ENCODE results near the gene SLX1A.
"Not testable (repeated sequence)": the region's sequence is repeated elsewhere in the genome, so short reads cannot be mapped to it uniquely, and the experiment has no call there.

SLX1A gene

DNA sequence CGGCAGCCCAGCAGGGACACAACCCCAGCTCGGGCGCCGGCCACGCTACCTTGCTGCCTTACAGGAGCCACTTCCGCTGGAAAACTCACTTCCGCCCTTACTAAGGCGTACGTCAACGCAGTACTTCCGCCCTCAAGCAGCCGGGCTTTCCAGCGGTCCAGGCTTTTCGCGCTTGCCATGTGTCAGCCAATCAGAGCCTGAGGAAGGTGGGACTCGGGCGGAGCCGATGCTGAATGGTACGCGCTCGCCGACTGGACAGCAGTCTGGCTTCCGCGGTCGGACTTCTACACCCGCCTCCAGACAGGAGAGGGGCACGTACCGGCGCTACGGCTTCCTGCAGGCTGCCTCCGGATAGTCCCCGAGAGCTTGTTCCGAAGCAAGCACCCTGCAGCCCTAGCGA is at the start of gene SLX1A, which contains the start of gene BOLA2B:
TSS of gene SLX1A (plus strand) at position 261 of the 400 bp plus-strand sequence. CDS start 210 bp downstream, outside the sequence.
TSS of gene BOLA2B (minus strand) at position 52 of the 400 bp plus-strand sequence. CDS start 71 bp downstream, outside the sequence.
- not testable (repeated sequence) for DNase-seq (ENCODE audit: low spot score)

DNA sequence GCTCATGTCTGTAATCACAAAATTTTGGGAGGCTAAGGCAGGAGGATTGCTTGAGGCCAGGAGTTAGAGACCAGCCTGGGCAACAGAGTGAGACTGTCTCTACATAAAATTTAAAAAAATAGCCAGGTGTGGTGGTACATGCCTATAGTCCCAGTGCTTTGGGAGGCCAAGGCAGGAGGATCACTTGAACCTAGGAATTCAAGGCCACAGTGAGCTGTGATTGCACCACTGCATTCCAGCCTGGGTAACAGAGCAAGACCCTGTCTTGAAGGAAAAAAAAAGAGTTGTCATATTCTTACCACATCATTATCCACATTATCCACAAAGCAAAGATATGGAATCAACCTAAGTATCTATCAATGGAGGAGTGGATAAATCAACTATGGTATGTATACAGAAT is 49.7 kb upstream of the SLX1A start:
- no peak for DNase-seq (ENCODE audit: low spot score)

DNA sequence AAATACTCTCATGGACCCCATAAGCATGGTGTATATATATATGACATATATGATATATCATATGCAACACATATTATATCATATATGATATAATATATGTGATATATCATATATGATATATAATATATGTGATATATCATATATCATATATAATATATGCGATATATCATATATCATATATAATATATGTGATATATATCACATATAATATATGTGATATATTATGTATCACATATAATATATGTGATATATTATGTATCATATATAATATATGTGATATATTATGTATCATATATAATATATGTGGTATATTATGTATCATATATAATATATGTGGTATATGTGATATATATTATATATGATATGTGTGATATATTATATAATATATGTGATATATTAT is 48.8 kb upstream of the SLX1A start:
- no peak for DNase-seq (ENCODE audit: low spot score)

DNA sequence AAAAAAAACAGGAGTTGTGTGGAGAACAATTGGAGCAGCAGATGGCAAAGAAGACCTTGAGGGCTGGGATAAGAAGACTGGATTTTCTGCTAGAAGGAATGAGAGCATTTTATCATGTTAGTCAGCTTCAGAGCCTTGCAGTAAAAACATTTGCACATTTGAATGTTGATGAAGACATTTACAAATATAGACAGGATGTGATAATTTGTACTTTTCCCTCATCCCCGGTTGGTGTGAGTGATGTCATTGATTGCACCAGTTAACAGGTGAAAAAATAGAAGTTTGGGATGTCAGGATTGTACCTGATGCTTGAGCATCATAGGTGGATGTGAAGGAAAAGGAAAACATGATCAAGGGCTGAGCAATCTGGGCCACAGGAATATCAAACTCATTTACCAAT is 48.0 kb upstream of the SLX1A start:
- no peak for DNase-seq (ENCODE audit: low spot score)

DNA sequence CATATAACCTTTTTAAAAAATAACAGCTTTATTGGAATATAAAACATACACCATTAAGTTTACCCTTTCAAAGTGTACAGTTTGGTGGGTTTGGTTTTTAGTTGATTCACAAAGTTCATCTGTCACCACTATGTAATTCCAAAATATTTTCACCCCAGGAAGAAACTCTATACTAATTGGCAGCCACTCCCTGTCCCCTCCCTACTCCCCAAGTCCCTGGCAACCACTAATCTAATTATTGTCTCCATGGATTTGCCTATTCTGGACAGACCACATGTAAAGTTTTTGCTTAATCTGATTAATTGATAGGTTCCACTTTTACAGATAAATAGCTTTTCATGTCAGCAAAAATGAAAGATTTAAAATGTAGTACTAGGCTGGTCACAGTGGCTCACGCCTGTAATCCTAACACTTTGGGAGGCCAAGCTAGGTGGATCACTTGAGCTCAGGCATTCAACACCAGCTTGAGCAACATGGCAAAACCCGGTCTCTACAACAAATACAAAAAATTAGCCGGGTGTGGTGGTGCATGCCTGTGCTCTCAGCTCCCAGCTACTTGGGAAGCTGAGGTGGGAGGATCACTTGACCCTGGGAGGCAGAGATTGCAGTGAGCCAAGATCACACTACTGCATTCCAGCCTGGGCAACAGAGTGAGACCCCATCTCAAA is 45.7 kb upstream of the SLX1A start:
- DNase-seq (ENCODE audit: low spot score): no peak

DNA sequence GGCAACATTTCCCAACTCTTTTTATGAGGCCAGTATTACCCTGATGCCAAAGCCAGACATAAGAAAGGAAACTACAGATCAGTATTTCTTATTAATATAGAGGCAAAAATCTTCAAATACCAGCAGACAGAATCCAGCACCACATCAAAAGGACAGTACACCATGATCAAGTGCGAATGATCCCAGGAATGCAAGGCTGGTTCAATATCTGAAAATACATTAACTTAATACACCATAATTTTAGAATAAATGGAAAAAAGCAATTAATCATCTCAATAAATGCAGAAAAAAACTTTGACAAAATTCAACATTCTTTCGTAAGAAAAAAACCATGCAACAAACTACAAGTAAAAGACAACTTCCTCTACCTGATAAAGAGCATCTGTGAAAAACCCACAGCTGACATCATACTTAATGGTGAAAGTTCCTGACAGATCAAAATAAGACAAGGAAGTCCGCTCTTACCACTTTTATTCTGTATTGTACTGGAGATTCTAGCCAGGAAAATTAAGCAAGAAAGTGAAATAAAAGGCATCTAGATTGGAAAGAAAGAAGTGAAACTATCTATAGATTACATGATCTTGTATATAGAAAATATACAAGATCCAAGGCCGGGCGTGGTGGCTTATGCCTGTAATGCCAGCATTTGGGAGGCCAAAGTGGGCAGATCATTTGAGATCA is 44.3 kb upstream of the SLX1A start:
- no peak for DNase-seq (ENCODE audit: low spot score)

DNA sequence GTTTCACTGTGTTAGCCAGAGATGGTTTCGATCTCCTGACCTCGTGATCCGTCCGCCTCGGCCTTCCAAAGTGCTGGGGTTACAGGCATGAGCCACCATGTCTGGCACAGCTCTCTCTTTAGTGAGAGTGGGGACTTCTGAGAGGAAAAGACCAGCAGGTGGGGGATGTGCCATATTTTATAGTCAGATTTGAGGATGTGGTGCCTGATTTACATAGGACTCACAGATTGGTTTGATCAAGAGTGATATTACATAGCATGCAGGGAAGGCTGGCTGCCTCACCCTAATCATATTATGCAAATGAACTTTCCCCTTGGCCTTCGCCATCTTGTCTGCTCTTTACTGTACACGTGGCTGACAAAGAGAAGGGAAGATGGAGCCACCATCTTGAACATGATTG is 42.6 kb upstream of the SLX1A start:
- no peak for DNase-seq (ENCODE audit: low spot score)

DNA sequence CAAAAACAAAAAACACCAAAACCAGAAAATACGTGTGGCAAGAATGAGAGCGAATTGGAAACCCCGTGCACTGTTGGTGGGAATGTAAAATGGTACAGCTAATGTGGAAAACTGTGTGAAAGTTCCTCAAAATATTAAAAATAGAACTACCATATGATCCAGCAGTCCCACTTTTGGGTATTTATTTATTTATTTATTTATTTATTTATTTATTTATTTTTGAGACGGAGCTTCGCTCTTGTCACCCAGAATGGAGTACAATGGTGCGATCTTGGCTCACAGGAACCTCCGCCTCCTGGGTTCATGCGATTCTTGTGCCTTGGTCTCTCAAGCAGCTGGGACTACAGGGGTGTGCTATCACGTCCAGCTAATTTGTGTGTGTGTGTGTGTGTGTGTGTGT is 41.2 kb upstream of the SLX1A start:
- no peak for DNase-seq (ENCODE audit: low spot score)

DNA sequence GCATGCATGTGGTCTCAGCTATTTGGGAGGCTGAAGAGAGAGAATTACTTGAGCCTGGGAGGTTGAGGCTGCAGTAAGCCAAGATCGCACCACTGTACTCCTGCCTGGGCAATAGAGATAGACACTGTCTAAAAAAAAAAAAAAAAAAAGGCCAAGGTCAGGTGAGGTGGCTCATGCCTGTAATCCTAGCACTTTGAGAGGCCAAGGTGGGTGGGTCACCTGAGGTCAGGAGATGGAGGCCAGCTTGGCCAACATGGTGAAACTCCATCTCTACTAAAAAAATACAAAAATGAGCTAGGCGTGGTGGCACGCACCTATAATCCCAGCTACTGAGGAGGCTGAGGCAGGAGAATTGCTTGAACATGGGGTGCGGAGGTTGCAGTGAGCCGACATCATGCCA is 38.5 kb upstream of the SLX1A start:
- DNase-seq (ENCODE audit: low spot score): no peak

DNA sequence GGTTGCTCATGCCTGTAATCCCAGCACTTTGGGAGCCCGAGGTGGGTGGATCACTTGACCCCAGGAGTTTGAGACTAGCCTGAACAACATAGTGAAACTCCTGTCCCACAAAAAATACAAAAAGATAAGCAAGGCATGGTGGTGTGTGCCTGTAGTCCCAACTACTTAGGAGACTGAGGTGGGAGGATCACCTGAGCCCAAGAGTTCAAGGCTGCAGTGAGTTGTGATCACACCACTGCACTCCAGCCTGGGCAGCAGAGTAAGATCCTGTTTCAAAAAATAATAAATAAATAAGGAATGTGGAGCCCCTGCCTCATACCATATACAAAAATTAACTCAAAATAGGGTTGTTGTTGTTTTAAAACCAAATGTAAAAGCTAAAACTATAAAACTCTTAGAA is 36.5 kb upstream of the SLX1A start:
- DNase-seq (ENCODE audit: low spot score): no peak

DNA sequence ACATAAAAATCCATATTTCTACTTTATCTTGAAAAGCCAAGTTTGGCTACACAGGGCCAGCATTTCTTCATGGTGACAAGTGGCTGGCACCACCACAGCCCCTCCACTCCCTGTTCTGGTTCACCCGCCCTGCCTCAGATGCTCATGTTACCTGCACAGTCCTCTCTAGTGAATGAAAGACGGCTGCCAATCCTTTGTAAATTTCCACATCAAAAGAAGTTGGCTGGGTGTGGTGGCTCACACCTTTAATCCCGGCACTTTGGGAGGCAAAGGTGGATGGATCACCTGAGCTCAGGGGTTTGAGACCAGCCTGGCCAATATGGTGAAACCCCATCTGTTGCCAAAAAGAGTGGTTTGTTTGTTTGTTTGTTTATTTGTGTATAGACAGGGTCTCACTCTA is 30.1 kb upstream of the SLX1A start:
- no peak for DNase-seq (ENCODE audit: low spot score)

DNA sequence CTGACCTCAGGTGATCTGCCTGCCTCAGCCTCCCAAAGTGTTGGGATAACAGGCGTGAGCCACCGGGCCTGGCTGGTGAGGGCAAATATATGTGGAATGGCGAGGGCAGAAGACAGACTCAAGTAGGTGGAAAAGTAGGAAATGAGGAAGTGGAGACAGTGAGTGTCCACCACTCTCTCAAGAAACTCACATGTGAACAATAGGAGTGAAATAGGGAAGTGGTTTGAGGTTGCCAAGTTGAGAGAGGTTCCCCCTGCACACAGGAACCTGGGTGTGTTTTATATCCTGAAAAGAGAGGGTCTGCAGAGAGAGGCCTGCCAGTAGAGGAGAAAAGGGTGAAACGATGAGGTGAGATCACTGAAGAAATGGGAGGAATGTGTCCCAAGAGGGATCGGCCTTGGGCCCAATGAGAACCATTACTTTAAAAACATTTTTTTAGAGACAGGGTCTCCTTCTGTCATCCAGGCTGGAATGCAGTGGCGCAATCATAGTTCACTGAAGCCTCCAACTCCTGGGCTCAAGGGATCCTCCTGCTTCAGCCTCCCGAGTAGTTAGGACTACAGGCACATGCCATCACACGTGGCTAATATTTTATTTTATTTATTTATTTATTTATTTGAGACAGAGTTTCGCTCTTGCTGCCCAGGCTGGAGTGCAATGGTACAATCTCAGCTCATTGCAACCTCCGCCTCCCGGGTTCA is 27.3 kb upstream of the SLX1A start:
- DNase-seq (ENCODE audit: low spot score): no peak

DNA sequence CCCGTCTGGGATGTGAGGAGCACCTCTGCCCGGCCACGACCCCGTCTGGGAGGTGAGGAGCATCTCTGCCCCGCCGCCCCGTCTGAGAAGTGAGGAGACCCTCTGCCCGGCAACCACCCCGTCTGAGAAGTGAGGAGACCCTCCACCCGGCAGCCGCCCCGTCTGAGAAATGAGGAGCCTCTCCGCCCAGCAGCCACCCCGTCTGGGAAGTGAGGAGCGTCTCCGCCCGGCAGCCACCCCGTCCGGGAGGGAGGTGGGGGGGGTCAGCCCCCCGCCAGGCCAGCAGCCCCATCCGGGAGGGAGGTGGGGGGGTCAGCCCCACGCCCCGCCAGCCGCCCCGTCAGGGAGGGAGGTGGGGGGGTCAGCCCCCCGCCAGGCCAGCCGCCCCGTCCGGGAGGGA is 24.9 kb upstream of the SLX1A start:
- not testable (repeated sequence) for DNase-seq (ENCODE audit: low spot score)

DNA sequence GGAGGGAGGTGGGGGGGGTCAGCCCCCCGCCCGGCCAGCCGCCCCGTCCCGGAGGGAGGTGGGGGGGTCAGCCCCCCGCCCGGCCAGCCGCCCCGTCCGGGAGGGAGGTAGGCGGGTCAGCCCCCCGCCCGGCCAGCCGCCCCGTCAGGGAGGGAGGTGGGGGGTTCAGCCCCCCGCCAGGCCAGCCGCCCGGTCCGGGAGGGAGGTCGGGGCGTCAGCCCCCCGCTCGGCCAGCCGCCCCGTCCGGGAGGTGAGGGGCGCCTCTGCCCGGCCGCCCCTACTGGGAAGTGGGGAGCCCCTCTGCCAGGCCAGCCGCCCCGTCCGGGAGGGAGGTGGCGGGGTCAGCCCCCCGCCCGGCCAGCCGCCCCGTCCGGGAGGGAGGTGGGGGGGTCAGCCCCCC is 24.3 kb upstream of the SLX1A start:
- not testable (repeated sequence) for DNase-seq (ENCODE audit: low spot score)

DNA sequence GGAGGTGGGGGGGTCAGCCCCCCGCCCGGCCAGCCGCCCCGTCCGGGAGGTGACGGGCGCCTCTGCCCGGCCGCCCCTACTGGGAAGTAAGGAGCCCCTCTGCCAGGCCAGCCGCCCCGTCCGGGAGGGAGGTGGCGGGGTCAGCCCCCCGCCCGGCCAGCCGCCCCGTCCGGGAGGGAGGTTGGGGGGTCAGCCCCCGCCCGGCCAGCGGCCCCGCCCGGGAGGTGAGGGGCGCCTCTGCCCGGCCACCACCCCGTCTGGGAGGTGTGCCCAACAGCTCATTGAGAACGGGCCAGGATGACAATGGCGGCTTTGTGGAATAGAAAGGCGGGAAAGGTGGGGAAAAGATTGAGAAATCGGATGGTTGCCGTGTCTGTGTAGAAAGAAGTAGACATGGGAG is 23.5 kb upstream of the SLX1A start:
- DNase-seq (ENCODE audit: low spot score): not testable (repeated sequence)

DNA sequence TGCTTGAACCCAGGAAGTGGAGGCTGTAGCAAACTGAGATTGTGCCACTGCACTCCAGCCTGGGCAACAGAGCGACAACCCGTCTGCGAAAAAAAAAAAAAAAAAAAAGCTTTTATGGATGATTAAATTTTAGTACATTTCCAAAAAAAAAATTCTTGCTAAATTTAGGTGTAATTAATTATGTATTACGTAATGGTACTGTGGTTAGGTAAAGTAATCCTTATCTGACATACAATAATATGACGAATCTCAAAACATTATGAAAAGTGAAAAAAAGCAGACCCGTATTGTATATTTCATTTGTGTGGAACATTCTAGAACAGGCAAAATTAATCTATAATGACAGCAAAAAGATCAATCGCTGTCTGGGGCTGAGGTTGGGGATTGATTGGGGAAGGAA is 20.6 kb upstream of the SLX1A start:
- no peak for DNase-seq (ENCODE audit: low spot score)

DNA sequence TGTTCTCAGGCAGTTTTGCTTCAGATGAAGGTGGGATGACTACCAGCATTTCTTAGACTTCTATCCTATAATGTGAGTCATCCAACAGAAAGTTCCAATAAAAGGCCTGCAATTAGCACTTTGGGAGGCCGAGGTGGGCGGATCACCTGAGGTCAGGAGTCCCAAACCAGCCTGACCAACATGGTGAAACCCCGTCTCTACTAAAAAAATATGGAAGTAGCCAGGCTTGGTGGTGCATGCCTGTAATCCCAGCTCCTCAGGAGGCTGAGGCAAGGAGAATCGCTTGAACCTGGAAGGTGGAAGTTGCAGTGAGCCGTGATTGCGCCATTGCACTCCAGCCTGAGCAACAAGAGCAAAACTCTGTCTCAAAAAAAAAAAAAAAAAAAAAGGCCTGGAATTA is 16.8 kb upstream of the SLX1A start:
- not testable (repeated sequence) for DNase-seq (ENCODE audit: low spot score)

DNA sequence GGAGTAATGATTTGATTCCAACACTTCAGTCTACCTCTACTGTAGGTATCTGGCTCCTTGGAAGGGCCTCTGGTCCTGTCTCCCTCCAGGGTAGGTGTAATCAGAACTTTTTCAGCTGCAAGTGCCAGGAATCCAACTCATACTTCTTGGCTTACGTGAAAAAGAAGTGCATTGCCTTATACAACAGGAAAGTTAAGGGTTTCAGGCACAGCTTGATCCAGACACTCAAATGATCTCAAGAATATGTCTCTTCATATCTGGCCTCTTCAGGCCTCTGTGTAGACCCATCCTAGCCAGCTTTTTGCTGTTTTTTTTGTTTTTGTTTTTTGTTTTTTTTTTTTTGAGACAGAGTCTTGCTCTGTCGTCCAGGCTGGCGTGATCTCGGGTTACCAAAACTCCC is 14.5 kb upstream of the SLX1A start:
- no peak for DNase-seq (ENCODE audit: low spot score)

DNA sequence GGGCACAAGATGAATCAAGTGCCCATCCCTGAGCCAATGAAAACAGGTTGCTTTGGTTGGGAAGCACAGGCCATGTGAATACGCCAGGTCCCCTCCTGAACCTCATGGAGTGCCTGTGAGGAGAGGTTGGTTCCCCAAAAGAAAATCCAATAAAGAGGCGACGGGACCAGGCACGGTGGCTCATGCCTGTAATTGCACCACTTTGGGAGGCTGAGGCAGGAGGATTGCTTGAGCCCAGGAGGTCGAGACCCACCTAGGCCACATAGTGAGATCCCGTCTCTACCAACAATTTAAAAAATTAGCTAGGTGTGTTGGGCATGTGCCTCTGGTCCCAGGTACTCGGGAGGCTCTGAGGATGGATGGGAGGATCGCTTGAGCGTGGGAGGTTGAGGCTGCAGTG is 13.7 kb upstream of the SLX1A start:
- no peak for DNase-seq (ENCODE audit: low spot score)

DNA sequence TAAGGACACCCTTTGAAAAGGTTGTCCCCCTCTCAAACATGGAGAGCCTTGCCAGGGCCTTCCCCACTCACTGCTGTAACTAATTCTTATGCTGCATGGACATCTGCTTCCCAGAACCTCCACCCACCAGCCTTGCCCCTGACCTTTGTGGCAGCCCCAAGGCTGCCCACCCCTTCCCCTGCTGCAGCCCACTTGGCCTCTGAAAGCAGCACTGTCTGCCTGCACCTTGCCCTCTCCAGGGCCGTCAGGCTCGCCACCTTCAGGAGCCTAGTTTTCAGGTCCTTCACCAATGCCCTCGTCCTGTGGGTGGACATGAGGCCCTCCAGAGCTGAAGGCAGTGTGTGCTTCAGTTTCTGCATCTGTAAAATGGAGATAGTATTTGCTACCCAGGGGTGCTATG is 12.9 kb upstream of the SLX1A start:
- DNase-seq (ENCODE audit: low spot score): no peak

DNA sequence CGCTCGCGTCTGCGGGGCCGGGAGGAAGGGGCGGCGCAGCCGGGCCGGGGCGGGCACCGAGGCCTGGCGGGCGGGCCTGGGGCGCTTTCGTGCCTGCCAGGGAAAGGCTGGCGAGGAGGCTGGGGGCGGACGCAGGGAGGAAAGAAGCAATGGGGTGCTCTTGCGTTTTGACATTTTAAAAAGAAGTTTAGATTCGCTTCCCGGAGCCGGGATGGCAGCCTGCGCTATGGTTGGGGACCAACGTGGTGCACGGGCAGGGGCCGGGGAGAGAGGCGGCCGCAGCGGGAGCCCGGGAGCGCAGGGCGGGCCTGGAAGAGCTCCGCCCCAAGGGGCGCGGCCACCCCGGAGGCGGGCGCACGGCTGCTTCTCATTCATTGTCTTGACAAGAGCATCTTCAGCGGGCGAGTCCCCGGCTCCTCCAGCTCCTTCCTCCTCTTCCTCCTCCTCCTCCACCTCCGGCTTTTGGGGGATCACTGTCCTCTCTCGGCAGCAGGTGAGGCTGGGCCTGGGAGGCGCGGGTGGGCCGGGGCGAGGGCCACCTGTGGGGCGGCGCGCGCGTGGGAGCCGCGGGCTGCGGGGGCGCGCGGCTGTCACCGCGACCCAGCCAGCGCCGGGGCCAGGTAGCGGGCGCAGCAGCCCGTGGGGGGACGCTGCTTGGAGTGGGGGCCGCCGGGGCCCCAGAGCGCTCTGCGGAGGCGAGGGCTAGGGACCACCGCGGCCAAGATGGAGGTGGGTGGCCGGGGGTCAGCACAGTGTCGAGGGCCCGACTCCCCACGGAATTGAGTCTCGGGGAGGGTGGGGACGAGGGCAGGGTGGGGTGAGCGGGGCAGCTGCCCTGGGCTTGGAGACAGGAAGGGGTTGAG is 10.2 kb upstream of the SLX1A start, which contains the start of gene CORO1A:
TSS of gene CORO1A (plus strand) at position 370 of the 863 bp plus-strand sequence. CDS start 1,608 bp downstream, outside the sequence.
- peak; percentile 83 for DNase-seq (ENCODE audit: low spot score)
